Measurements from ENCODE around the gene ABHD1. TPM values are rescaled to one million over a fixed set of nuclear protein-coding genes. Genes with fewer than 3 reads are reported as not detected.

Gene ABHD1
- total and polyA plus RNA-seq, 4 donors = 0.09 to 2.0 (median 0.61) TPM

DNA sequence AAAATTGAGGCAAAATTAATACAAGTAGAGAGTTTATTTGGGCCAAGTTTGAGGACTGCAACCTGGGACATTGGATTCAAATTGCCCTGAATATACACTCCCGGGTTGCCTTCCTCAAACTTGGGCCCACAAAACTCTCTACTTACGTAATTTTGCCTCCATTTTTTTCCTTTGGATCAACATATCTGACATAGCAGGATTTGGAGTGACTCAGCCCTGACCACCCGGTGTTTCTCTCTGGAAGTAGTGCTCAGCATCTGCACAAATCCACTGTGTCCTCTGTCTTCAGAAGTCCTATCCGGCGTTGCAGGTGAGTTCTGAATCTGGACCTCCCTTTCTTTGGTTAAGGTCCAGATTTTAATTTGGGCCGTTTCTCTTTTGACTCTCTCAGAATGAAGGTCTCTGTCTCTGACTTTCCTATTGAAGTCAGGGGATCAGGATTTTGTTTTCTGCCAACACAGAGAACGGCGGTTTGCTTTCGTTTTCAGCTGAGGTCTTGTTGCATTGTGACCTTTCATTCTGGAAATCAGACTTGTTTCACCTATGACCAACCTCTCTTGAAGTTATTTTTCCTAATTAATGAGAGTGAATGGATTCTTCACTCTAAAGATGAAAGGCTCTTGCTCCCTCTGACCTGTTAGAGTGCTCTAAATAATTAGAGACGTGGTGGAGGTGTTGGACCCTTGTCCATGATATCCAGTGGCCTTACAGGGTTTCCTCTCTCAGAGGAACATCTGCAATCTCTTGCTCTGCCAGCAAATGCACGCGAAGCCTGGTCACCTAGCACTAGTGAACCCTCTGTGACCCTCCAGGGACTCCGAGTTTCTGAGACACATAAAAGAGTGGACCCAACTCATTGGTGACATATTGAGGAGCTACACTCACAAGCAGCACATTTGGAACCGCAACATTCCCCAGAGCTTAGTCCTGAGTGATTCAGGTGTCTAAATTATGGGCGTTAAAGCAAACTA lies 38.8 kb downstream of the ABHD1 start:
- H3K9me3 ChIP-seq (ENCODE audit: control insufficient read depth in 4 of 4, low read length in 3 of 4) = no peaks in the 10 kb centered on the region
- 44% methylated on average over 15 of the region's 15 CpGs for WGBS
- peak; percentile 20 for TF ChIP-seq TAF1 (conservative IDR thresholded peaks at IDR 0.05)
- peak in 1 of 2 donors; percentile 21 for TF ChIP-seq HNF4A (conservative IDR thresholded peaks at IDR 0.05)
- TF ChIP-seq YY1 (IDR thresholded peaks at IDR 0.05) = peak; percentile 44
- no peak for TF ChIP-seq JUND (IDR thresholded peaks at IDR 0.05)
- peak; percentile 59 for TF ChIP-seq REST (IDR thresholded peaks at IDR 0.05)
- peak; percentile 8 to 36 for TF ChIP-seq RXRA (IDR thresholded peaks at IDR 0.05)
- no peak for TF ChIP-seq MAX (IDR thresholded peaks at IDR 0.05)
- H3K27me3 ChIP-seq (ENCODE audit: control insufficient read depth in 4 of 4, insufficient read depth in 4 of 4, low read length in 3 of 4) = no peaks in the 10 kb centered on the region
- peak overlapping the region; percentile 21 to 66 (median 57) for H3K4me3 ChIP-seq (ENCODE audit: low read depth in 1 of 3, low read length in 3 of 3)
- H3K9ac ChIP-seq (ENCODE audit: low read depth in 1 of 2, low read length in 2 of 2) = peak overlapping the region in 1 of 2 donors; percentile 93
- no peaks in the 10 kb centered on the region for H3K36me3 ChIP-seq (ENCODE audit: control insufficient read depth in 4 of 4, insufficient read depth in 3 of 4, low read depth in 1 of 4, low read length in 3 of 4)
- peaks cover 0 to 2% (median under 1%) of the 10 kb centered on the region in 4 donors for H3K4me1 ChIP-seq (ENCODE audit: control insufficient read depth in 4 of 4, insufficient read depth in 4 of 4, low read length in 3 of 4)
- peak overlapping the region; percentile 76 to 79 for H3K27ac ChIP-seq (ENCODE audit: low read depth in 1 of 2, low read length in 2 of 2)
- no peak for DNase-seq (ENCODE audit: low spot score)

- Histone ChIP-seq H3K27me3 (ENCODE audit: control insufficient read depth in 4 of 4, insufficient read depth in 4 of 4, low read length in 3 of 4) (no peaks in the 10 kb centered on the region), H3K4me3 (ENCODE audit: low read depth in 1 of 3, low read length in 3 of 3) (no peak overlapping the region), H3K36me3 (ENCODE audit: control insufficient read depth in 4 of 4, insufficient read depth in 3 of 4, low read depth in 1 of 4, low read length in 3 of 4) (no peaks in the 10 kb centered on the region), H3K4me1 (ENCODE audit: control insufficient read depth in 4 of 4, insufficient read depth in 4 of 4, low read length in 3 of 4) (peaks cover 0 to 6% (median under 1%) of the 10 kb centered on the region in 4 donors), H3K9ac (ENCODE audit: low read depth in 1 of 2, low read length in 2 of 2) (no peak overlapping the region), H3K27ac (ENCODE audit: low read depth in 1 of 2, low read length in 2 of 2) (no peak overlapping the region), H3K9me3 (ENCODE audit: control insufficient read depth in 4 of 4, low read length in 3 of 4) (no peaks in the 10 kb centered on the region)
- WGBS = 94% methylated on average over 8 of the region's 8 CpGs
- no peak for TF ChIP-seq YY1 (IDR thresholded peaks at IDR 0.05)
- TF ChIP-seq MAX (IDR thresholded peaks at IDR 0.05) = no peak
- no peak for TF ChIP-seq RAD21 (IDR thresholded peaks at IDR 0.05)
- no peak for TF ChIP-seq HNF4G (IDR thresholded peaks at IDR 0.05)
- no peak for TF ChIP-seq REST (IDR thresholded peaks at IDR 0.05)
- TF ChIP-seq, protein P1, sequence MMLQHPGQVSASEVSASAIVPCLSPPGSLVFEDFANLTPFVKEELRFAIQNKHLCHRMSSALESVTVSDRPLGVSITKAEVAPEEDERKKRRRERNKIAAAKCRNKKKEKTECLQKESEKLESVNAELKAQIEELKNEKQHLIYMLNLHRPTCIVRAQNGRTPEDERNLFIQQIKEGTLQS (IDR thresholded peaks at IDR 0.05) = no peak
- no peak for TF ChIP-seq GABPA (IDR thresholded peaks at IDR 0.05 in 1 of 2, conservative IDR thresholded peaks at IDR 0.05 in 1 of 2)
- TF ChIP-seq ZBTB33 (IDR thresholded peaks at IDR 0.05) = no peak
- no peak for TF ChIP-seq RXRA (IDR thresholded peaks at IDR 0.05)
- TF ChIP-seq EGR1 (IDR thresholded peaks at IDR 0.05; ENCODE audit: low read depth in 2 of 2) = no peak
- TF ChIP-seq FOXA1 (IDR thresholded peaks at IDR 0.05) = no peak
- no peak for TF ChIP-seq FOXA2 (IDR thresholded peaks at IDR 0.05)
- no peak for TF ChIP-seq JUND (IDR thresholded peaks at IDR 0.05)
- no peak for TF ChIP-seq SP1 (IDR thresholded peaks at IDR 0.05)
- TF ChIP-seq NR2F2 (IDR thresholded peaks at IDR 0.05) = no peak
- no peak for DNase-seq (ENCODE audit: low spot score)
Observed at GRCh38 chr2:27164960-27165763, 41.5 kb downstream of the ABHD1 start.
